Endothelial cell of umbilical vein (primary cell): ENCODE data around the gene MTCH2. TPM values are rescaled to one million over a fixed set of nuclear protein-coding genes. Genes with fewer than 3 reads are reported as not detected.
"Not testable (repeated sequence)": the region's sequence is repeated elsewhere in the genome, so short reads cannot be mapped to it uniquely, and the experiment has no call there.

Experiments used
- BruUV-seq: library from RNA; stranded (reverse); fragments of 400-500 nt; replicated peaks from 2 replicates; lab custom pipeline; 2021; lab: Mats Ljungman, UMichigan
- CTCF ChIA-PET: fragments of 300-600, 350-600 bp; sonication (Branson Sonifier 250); formaldehyde crosslinking; loops from one replicate; lab custom pipeline; 2021; ENCODE audit warnings: antibody characterized with exemption, inconsistent platforms; lab: Charles Lee
- POLR2A ChIA-PET: fragments of 300-600, 350-600 bp; sonication (Branson Sonifier 250); formaldehyde crosslinking; loops from one replicate; lab custom pipeline; 2021; ENCODE audit warnings: antibody characterized with exemption, inconsistent platforms; lab: Charles Lee
- DNase-seq: peaks from one replicate; pipeline ENCODE4 v3.0.0-alpha.2; 2011; ENCODE audit warnings: low read depth, low spot score
- FAIRE-seq: peaks from 2 replicates; lab custom pipeline; 2011; peaks lifted over from hg19 to GRCh38; lab: Jason Lieb, UNC
- H2AFZ ChIP-seq: 2 replicates; pipeline ENCODE4 v1.6.0; 2012; ENCODE audit warnings: low read depth, low read length, control low read depth, inconsistent platforms
- H3K27ac ChIP-seq: 2 replicates; pipeline ENCODE4 v1.5.1; 2011; ENCODE audit warnings: low read depth, mild to moderate bottlenecking, control low read depth, low read length, moderate library complexity; ENCODE audit not compliant: insufficient read depth
- H3K27me3 ChIP-seq, 2 experiments: 2 replicates each; pipeline versions ENCODE4 v1.6.0 to v1.6.1; 2011; ENCODE audit warnings: low read length in 2 of 2, mixed read lengths in 1 of 2; ENCODE audit not compliant: control insufficient read depth in 2 of 2, insufficient read depth in 2 of 2
- H3K36me3 ChIP-seq, 2 experiments: 2 replicates in 1 of 2; 3 replicates in 1 of 2; pipeline ENCODE4 v1.5.1; 2011; ENCODE audit warnings: low read length in 2 of 2, mild to moderate bottlenecking in 1 of 2, moderate library complexity in 1 of 2; ENCODE audit not compliant: control insufficient read depth in 2 of 2, insufficient read depth in 2 of 2; ENCODE audit errors: extremely low read depth in 1 of 2
- H3K4me1 ChIP-seq: 3 replicates; pipeline ENCODE4 v1.5.1; 2011; ENCODE audit warnings: mild to moderate bottlenecking, low read length; ENCODE audit not compliant: control insufficient read depth, insufficient read depth; ENCODE audit errors: extremely low read depth
- H3K4me2 ChIP-seq: 2 replicates; pipeline ENCODE4 v1.6.1; 2011; ENCODE audit warnings: low read length, control low read depth, mixed read lengths; ENCODE audit not compliant: insufficient read depth
- H3K4me3 ChIP-seq, 3 experiments: fragments of 200-600 bp in 1 of 3; sonication (generic), shearing (Covaris generic) in 1 of 3; replicated peaks in 1 of 3; 2 replicates each; pipeline ENCODE4 v1.5.1; 2011 to 2016; ENCODE audit warnings: control low read depth in 3 of 3, low read length in 3 of 3, mild to moderate bottlenecking in 2 of 3, inconsistent platforms in 1 of 3, low read depth in 1 of 3, moderate library complexity in 1 of 3; ENCODE audit not compliant: insufficient read depth in 1 of 3
- H3K79me2 ChIP-seq: 2 replicates; pipeline ENCODE4 v1.6.0; 2012; ENCODE audit warnings: low read length, inconsistent platforms; ENCODE audit not compliant: control insufficient read depth, insufficient read depth
- H3K9ac ChIP-seq: replicated peaks from 2 replicates; pipeline ENCODE3; 2011; ENCODE audit warnings: low read length, control low read depth; ENCODE audit not compliant: insufficient read depth; ENCODE audit errors: extremely low read depth
- H3K9me1 ChIP-seq: replicated peaks from 3 replicates; pipeline ENCODE4 v1.6.0; 2011; ENCODE audit warnings: mild to moderate bottlenecking, low read length; ENCODE audit not compliant: control insufficient read depth, insufficient read depth; ENCODE audit errors: extremely low read depth
- H3K9me3 ChIP-seq: replicated peaks from 2 replicates; pipeline ENCODE4 v1.5.1; 2012; ENCODE audit warnings: low read length, inconsistent platforms; ENCODE audit not compliant: control insufficient read depth, insufficient read depth
- H4K20me1 ChIP-seq: replicated peaks from 2 replicates; pipeline ENCODE3; 2011; ENCODE audit warnings: mild to moderate bottlenecking, low read length; ENCODE audit not compliant: control insufficient read depth, insufficient read depth; ENCODE audit errors: extremely low read depth
- CTCF ChIP-seq, 2 donors: IDR thresholded peaks; 1 replicate in 1 of 2; 2 replicates in 1 of 2; pipeline ENCODE4 v1.5.1; 2011; ENCODE audit warnings: low read length in 2 of 2, mild to moderate bottlenecking in 2 of 2, moderate library complexity in 2 of 2, control low read depth in 1 of 2, inconsistent platforms in 1 of 2, low read depth in 1 of 2; ENCODE audit not compliant: insufficient read depth in 1 of 2; ENCODE audit errors: extremely low read depth in 1 of 2
- EZH2 ChIP-seq: IDR thresholded peaks from 2 replicates; pipeline ENCODE4 v1.6.1; 2012; ENCODE audit warnings: borderline replicate concordance, low read depth, mild to moderate bottlenecking, moderate library complexity, low read length, inconsistent platforms; ENCODE audit not compliant: severe bottlenecking
- FOS ChIP-seq: IDR thresholded peaks from 2 replicates; pipeline ENCODE4 v1.6.1; 2011; ENCODE audit warnings: mild to moderate bottlenecking, low read length, moderate library complexity, borderline replicate concordance; ENCODE audit not compliant: insufficient read depth
- GATA2 ChIP-seq: IDR thresholded peaks from 2 replicates; pipeline ENCODE4 v1.7.0; 2011; ENCODE audit warnings: low read depth, mild to moderate bottlenecking, moderate library complexity, mixed read lengths, low read length; ENCODE audit not compliant: insufficient read length, insufficient read depth
- JUN ChIP-seq: IDR thresholded peaks from 2 replicates; pipeline ENCODE4 v1.6.1; 2011; ENCODE audit warnings: borderline replicate concordance, low read depth; ENCODE audit not compliant: insufficient read length, insufficient read depth
- MAX ChIP-seq: IDR thresholded peaks from 2 replicates; pipeline ENCODE4 v1.6.1; 2011; ENCODE audit not compliant: insufficient read depth, insufficient read length
- MYC ChIP-seq: IDR thresholded peaks from one replicate; pipeline ENCODE4 v1.6.1; 2011; ENCODE audit warnings: mild to moderate bottlenecking, low read depth, low read length
- POLR2A ChIP-seq: IDR thresholded peaks from 2 replicates; pipeline ENCODE4 v1.6.1; 2012; ENCODE audit warnings: low read depth, mild to moderate bottlenecking, control low read depth, low read length
- POLR2AphosphoS5 ChIP-seq: IDR thresholded peaks from 2 replicates; pipeline ENCODE4 v1.6.1; 2012; ENCODE audit warnings: low read depth, mild to moderate bottlenecking, control low read depth, low read length, moderate library complexity; ENCODE audit not compliant: insufficient read depth
- dilution Hi-C: fragments of 300-500 bp; cut with MboI; formaldehyde crosslinking; loops from one replicate; pipeline ENCODE4 v1.15.0; 2019; ENCODE audit warnings: low sequenced_read_pairs; ENCODE audit not compliant: extremely low pct_ligation_motif_present
- intact Hi-C: fragments of 100-400 bp; cut with micrococcal nuclease; formaldehyde crosslinking; loops from one replicate; pipeline ENCODE4 v1.10.0; 2022
- polyA plus RNA-seq, 4 experiments: library from polyadenylated mRNA; depleted of rRNA in 3 of 4; stranded (reverse) in 3 of 4; unstranded in 1 of 4; fragments of >200 nt; gene quantifications; 2 replicates each; pipeline versions ENCODE4 v1.2.1 to v1.2.3, GENCODE V29; 2011 to 2012; ENCODE audit warnings: missing spikeins in 1 of 4
- total RNA-seq: library from RNA; stranded (reverse); gene quantifications from 2 replicates; pipeline ENCODE4 v1.2.3, GENCODE V29; 2021

MTCH2 gene
- total and polyA plus RNA-seq, 2 donors (not counting 3 experiments of a cell fraction or from before 2014, with no cell fraction given) = 138 to 144 TPM

GRCh38 chr11:47636331-47636730, 6.0 kb downstream of the MTCH2 start:
- H3K4me3 ChIP-seq, H2AFZ ChIP-seq, H3K9me1 ChIP-seq, H4K20me1 ChIP-seq, H3K4me2 ChIP-seq, H3K4me1 ChIP-seq, POLR2A ChIA-PET, H3K9me3 ChIP-seq, CTCF ChIA-PET, intact Hi-C loops, BruUV-seq, H3K9ac ChIP-seq, FAIRE-seq, H3K36me3 ChIP-seq, H3K27me3 ChIP-seq, DNase-seq, dilution Hi-C loops, H3K27ac ChIP-seq: not testable (repeated sequence)
- H3K79me2 ChIP-seq = peaks cover 13% of the 10 kb centered on the region

- Histone ChIP-seq H3K9me1 (no peaks in the 10 kb centered on the region), H2AFZ (no peak overlapping the region), H3K9me3 (no peaks in the 10 kb centered on the region), H3K9ac (no peak overlapping the region), H3K27ac (no peak overlapping the region), H3K4me3 (no peak overlapping the region), H4K20me1 (no peaks in the 10 kb centered on the region), H3K27me3 (no peaks in the 10 kb centered on the region), H3K4me1 (no peaks in the 10 kb centered on the region), H3K36me3 (peaks cover 10 to 24% of the 10 kb centered on the region in 2 experiments), H3K4me2 (no peak overlapping the region), H3K79me2 (no peaks in the 10 kb centered on the region)
- ChIA-PET POLR2A (no interaction called here), CTCF (no interaction called here)
- peak; percentile 66 for FAIRE-seq
- DNase-seq = peak; percentile 16
- BruUV-seq = no TSS peak
- TF ChIP-seq FOS (no peak), CTCF (IDR thresholded peaks at IDR 0.05; ENCODE audit: extremely low read depth in 1 of 2, insufficient read depth in 1 of 2, low read depth in 1 of 2, low read length in 2 of 2) (no peak), MAX (no peak), JUN (no peak), GATA2 (no peak), POLR2AphosphoS5 (no peak), POLR2A (no peak), EZH2 (no peak), MYC (no peak)
- dilution Hi-C loops (no loop called here), intact Hi-C loops (no loop called here)
Measured at GRCh38 chr11:47631473-47631872, 10.9 kb downstream of the MTCH2 start.
